ENCODE results near the gene NKD2. TPM values are rescaled to one million over a fixed set of nuclear protein-coding genes. Genes with fewer than 3 reads are reported as not detected.

Gene NKD2
- total RNA-seq, 1 experiment from 2014 or later: 20.4 TPM

- no peaks in the 10 kb centered on the region for H3K27me3 ChIP-seq (ENCODE audit: insufficient read depth, low read length)
- TF ChIP-seq, protein P1, sequence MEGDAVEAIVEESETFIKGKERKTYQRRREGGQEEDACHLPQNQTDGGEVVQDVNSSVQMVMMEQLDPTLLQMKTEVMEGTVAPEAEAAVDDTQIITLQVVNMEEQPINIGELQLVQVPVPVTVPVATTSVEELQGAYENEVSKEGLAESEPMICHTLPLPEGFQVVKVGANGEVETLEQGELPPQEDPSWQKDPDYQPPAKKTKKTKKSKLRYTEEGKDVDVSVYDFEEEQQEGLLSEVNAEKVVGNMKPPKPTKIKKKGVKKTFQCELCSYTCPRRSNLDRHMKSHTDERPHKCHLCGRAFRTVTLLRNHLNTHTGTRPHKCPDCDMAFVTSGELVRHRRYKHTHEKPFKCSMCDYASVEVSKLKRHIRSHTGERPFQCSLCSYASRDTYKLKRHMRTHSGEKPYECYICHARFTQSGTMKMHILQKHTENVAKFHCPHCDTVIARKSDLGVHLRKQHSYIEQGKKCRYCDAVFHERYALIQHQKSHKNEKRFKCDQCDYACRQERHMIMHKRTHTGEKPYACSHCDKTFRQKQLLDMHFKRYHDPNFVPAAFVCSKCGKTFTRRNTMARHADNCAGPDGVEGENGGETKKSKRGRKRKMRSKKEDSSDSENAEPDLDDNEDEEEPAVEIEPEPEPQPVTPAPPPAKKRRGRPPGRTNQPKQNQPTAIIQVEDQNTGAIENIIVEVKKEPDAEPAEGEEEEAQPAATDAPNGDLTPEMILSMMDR (IDR thresholded peaks at IDR 0.05 in 2 of 3, conservative IDR thresholded peaks at IDR 0.05 in 1 of 3; ENCODE audit: borderline replicate concordance in 1 of 3, insufficient read depth in 1 of 3, low read depth in 2 of 3, low read length in 2 of 3): no peak
- TF ChIP-seq CBX3 (IDR thresholded peaks at IDR 0.05; ENCODE audit: low read depth) (no peak), EZH2 (IDR thresholded peaks at IDR 0.05) (no peak), POLR2AphosphoS5 (IDR thresholded peaks at IDR 0.05; ENCODE audit: low read depth, low read length) (no peak), SIN3A (IDR thresholded peaks at IDR 0.05; ENCODE audit: low read depth) (no peak), SRF (IDR thresholded peaks at IDR 0.05; ENCODE audit: low read depth) (no peak), EGR1 (IDR thresholded peaks at IDR 0.05; ENCODE audit: low read depth) (no peak), ELF1 (IDR thresholded peaks at IDR 0.05; ENCODE audit: borderline replicate concordance, low read depth) (no peak), CEBPB (IDR thresholded peaks at IDR 0.05; ENCODE audit: low read depth) (no peak), TCF7L2 (IDR thresholded peaks at IDR 0.05; ENCODE audit: borderline replicate concordance, extremely low read depth, insufficient read depth, insufficient read length) (no peak)
- ATAC-seq: no peak
- no peak overlapping the region for H3K27ac ChIP-seq (ENCODE audit: low read depth, low read length)
- H3K4me3 ChIP-seq (replicated peaks in 1 of 2; ENCODE audit: low read depth in 1 of 2, low read length in 2 of 2): no peak overlapping the region
- no peaks in the 10 kb centered on the region for H3K4me1 ChIP-seq (ENCODE audit: control insufficient read depth in 1 of 2, insufficient read depth in 2 of 2, low read length in 2 of 2)
- H4K20me1 ChIP-seq (ENCODE audit: insufficient read depth): no peaks in the 10 kb centered on the region
- H3K9ac ChIP-seq (ENCODE audit: low read length): no peak overlapping the region
- H3K9me3 ChIP-seq (ENCODE audit: control insufficient read depth in 1 of 2, insufficient read depth in 1 of 2, low read depth in 1 of 2, low read length in 2 of 2): no peaks in the 10 kb centered on the region
- RAD21 ChIA-PET (ENCODE audit: low non-redundant PET in 1 of 2, low total read pairs in 2 of 2, uncharacterized antibody in 2 of 2, unreplicated experiment in 2 of 2): no interaction called here
- POLR2A ChIA-PET: no interaction called here
- H3K4me2 ChIP-seq (ENCODE audit: low read length): no peak overlapping the region
- intact Hi-C loops (cut with micrococcal nuclease): no loop called here
- no peaks in the 10 kb centered on the region for H3K79me2 ChIP-seq (ENCODE audit: insufficient read depth, low read length)
- H3K9me2 ChIP-seq (ENCODE audit: insufficient read depth): no peaks in the 10 kb centered on the region
- no TSS peak for BruUV-seq (replicated peaks)
- no peak for DNase-seq (ENCODE audit: low read depth, low spot score)
- CTCF ChIA-PET: no interaction called here
- H2AFZ ChIP-seq (ENCODE audit: low read depth, low read length, poor library complexity, severe bottlenecking): no peak overlapping the region
- H3K36me3 ChIP-seq (ENCODE audit: control insufficient read depth in 1 of 2, insufficient read depth in 2 of 2, low read length in 2 of 2): no peaks in the 10 kb centered on the region; a peak in 2 of 4 replicates
These were observed 53.3 kb downstream of the NKD2 start for GRCh38 chr5:1061916-1062315.

Measured in HCT116 (cell line).